ENCODE results near the gene PHAX.
"Not testable (repeated sequence)": the region's sequence is repeated elsewhere in the genome, so short reads cannot be mapped to it uniquely, and the experiment has no call there.

The PHAX gene

GRCh38 chr5:126603402-126603991, 2.8 kb downstream of the PHAX start:
- no peak for DNase-seq (ENCODE audit: low read depth)

- no peak for DNase-seq (ENCODE audit: low read depth)
Measured at GRCh38 chr5:126605525-126605924, 4.8 kb downstream of the PHAX start.

DNA sequence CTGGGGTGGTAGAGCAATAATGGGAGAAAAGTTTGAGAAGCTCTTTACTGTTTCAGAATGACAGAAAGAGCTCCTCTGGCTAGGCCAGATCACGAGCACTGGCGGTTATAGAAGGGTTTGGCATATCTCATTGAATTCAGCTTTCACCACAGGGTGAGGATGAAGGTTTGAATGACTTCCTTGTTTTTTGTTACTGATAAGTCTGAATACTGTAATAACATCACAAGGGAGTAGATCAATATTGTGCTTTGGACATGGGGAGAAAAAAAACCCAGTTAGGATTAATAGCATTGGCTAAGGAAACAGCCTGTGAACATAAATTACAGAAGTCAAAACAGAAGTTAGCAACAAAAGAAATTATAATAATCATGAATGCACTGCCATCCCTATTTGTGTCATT, 9.4 kb downstream of the PHAX start:
- DNase-seq (ENCODE audit: low read depth) = no peak

DNA sequence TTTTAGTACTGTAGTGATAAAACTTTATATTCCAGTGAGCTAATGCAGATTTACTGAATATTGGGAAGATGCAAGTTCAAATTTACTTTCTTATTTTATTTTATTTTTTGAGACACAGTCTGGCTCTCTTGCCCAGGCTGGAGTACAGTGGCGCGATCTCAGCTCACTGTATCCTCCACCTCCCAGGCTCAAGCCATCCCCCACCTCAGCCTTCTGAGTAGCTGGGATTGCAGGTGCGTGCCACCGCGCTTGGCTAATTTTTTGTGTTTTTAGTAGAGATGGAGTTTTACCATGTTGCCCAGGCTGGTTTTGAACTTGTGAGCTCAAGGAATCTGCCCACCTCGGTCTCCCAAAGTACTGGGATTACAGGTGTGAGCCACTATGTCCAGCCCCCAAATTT, 9.9 kb downstream of the PHAX start:
- no peak for DNase-seq (ENCODE audit: low read depth)

GRCh38 chr5:126613941-126614592, 13.3 kb downstream of the PHAX start:
- no peak for DNase-seq (ENCODE audit: low read depth)

GRCh38 chr5:126615286-126615685, 14.5 kb downstream of the PHAX start:
- no peak for DNase-seq (ENCODE audit: low read depth)

DNA sequence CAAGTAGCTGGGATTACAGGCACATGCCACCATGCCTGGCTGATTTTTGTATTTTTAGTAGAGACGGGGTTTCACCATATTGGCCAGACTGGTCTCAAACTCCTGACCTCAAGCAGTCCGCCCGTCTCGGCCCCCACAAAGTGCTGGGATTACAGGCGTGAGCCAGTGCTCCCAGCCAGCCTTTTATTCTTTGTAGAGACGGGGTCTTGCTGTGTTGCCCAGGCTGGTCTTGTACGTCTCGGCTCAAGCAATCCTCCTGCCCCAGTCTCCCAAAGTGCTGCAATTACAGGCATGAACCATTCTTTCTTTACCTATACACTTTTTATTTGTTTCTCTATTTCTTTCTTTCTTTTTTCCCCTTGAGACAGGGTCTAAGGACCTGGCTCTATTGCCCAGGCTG, 16.9 kb downstream of the PHAX start:
- not testable (repeated sequence) for DNase-seq (ENCODE audit: low read depth)

- DNase-seq (ENCODE audit: low read depth) = no peak
Measured at GRCh38 chr5:126619781-126620180, 19.0 kb downstream of the PHAX start.

DNA sequence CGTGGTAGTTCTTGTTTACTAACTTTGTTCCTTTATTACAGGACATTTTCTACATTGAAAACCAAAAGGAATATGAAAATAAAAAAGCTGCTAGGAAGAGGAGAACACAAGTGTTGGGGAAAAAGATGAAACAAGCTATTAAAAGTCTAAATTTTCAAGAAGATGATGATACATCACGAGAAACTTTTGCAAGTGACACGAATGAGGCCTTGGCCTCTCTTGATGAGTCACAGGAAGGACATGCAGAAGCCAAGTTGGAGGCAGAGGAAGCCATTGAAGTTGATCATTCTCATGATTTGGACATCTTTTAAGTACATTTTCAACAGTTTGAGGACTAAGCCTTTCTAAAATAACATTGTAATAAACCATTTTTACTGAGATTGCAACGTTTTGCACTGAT, 23.8 kb downstream of the PHAX start:
- DNase-seq (ENCODE audit: low read depth) = no peak

- no peak for DNase-seq (ENCODE audit: low read depth)
Measured at GRCh38 chr5:126628102-126628501, 27.4 kb downstream of the PHAX start.

DNA sequence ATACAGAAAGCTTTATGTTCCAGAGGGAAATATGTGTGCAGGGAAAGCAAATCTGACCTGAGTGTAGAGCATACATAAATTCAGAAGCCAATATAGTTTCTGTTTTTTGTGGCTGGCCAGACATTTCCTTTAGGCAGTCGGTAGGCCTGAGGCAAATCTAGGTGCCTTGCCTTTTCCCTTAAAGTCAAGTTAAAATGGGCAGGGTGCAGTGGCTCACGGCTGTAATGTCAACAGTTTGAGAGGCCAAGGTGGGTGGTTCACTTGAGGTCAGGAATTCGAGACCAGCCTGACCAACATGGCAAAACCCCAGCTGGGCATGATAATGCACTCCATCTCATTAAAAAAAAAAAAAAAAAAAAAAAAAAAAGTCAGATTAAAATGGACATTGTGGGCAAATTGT, 31.2 kb downstream of the PHAX start:
- no peak for DNase-seq (ENCODE audit: low read depth)

DNA sequence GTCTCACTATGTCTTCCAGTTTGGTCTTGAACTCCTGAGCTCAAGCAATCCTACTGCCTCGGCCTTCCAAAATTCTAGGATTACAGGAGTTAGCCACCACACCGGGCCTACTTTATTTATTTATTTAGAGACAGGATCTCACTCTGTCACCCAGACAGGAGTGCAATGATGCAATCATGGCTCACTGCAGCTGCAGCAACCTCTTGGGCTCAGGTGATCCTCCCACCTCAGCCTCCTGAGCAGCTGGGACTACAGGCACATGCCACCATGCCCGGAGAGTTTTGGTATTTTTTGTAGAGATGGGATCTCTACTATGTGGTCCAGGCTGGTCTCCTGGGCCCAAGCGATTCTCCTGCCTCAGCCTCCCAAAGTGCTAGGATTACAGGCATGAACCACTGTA, 32.8 kb downstream of the PHAX start:
- DNase-seq (ENCODE audit: low read depth) = no peak

DNA sequence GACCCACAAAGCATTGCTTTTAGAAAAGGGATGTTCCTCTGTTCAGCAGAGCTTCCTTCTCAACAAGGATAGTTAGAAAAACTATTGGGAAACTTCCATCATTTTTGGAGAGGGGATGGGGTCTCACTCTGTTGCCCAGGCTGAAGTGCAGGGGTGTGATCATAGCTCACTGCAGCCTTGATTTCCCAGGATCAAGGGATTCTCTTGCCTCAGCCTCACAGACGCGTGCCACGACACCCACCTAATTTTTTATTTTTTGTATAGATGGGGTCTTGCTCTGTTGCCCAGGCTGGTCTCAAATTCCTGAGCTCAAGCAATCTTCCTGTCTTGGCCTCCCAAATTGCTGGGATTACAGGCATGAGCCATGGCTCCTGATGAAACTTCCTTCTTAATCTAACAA, 34.8 kb downstream of the PHAX start:
- DNase-seq (ENCODE audit: low read depth) = no peak

GRCh38 chr5:126636956-126637355, 36.2 kb downstream of the PHAX start:
- no peak for DNase-seq (ENCODE audit: low read depth)

DNA sequence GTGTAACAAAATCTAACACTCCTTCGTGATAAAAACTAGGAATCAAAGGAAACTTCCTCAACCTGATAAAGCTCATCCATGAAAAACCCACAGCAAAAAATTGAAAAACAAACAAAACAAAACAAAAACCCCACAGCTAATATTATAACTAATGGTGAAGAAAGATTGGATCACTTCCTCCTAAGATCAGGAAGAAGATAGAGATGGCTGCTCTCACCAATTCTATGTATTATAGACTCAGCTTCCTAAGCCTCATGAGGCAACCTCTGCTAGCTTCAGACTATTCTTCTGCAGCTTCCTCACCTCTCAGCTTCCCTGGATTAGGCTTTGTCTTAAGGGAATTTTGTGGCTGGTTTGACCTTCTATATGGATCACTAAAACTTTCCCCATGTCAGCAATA, 40.1 kb downstream of the PHAX start:
- DNase-seq (ENCODE audit: low read depth) = no peak

DNA sequence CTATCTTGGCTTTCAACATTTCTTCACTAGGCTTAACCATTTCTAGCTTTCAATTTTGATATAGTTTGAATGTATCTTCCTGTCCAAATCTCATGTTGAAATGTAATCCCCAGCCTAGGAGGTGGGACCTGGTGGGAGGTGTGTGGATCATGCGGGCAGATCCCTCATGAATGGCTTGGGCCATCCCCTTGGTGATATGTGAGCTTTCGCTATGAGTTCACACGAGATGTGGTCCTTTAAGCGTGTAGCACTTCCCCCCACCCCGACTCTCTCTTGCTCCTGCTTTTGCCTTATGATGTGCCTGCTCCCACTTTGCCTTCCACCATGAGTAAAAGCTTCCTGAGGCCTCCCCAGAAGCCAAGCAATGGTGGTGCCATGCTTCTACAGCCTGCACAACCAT, 40.6 kb downstream of the PHAX start:
- no peak for DNase-seq (ENCODE audit: low read depth)

- DNase-seq (ENCODE audit: low read depth) = no peak
Measured at GRCh38 chr5:126645132-126645531, 44.4 kb downstream of the PHAX start.

GRCh38 chr5:126647071-126647470, 46.3 kb downstream of the PHAX start:
- no peak for DNase-seq (ENCODE audit: low read depth)

GRCh38 chr5:126648471-126648870, 47.7 kb downstream of the PHAX start:
- DNase-seq (ENCODE audit: low read depth) = no peak

DNA sequence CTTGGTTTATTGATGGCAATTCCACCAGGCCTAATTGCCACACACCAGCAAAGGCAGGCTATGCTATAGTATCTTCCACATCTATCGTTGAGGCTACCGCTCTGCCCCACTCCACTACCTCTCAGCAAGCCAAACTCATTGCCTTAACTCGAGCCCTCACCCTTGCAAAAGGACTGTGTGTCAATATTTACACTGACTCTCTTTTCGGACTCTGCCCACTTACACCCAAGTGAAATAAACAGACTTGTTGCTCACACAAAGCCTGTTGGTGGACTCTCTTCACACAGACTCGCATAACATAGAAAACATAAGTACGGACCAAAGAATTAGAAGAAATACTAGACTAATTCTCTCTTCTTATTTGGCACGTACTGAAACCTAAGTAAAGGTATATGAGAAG, 48.3 kb downstream of the PHAX start:
- not testable (repeated sequence) for DNase-seq (ENCODE audit: low read depth)

- not testable (repeated sequence) for DNase-seq (ENCODE audit: low read depth)
Measured at GRCh38 chr5:126649709-126650108, 49.0 kb downstream of the PHAX start.

DNA sequence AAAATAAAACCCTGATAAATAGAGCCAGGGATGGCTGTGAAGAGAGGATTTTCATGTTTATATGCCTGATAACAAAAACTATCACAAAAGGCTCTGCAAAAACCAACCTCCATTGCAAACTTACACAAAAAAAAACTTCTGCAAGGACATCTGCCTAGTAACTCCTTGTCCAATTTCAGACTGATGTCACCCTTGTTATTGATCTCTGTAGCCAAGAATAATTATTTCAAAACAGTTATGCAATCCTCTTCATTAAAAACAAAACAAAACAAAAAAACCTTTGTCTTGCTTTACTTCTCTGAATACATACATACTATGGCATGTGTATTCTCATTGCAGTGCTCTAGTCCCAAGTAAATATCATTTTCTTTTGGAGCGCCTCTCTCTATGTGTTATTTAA, 49.7 kb downstream of the PHAX start:
- DNase-seq (ENCODE audit: low read depth) = no peak

GRCh38 chr5:126651013-126651577, 50.3 kb downstream of the PHAX start:
- DNase-seq (ENCODE audit: low read depth) = no peak

Data from stimulated activated CD8-positive, alpha-beta memory T cell treated with anti-CD3 and anti-CD28 coated beads, Interleukin-15, amount 100 ng/mL, for 24 hours (primary cell).